Brain microvascular endothelial cell (primary cell): ENCODE results near the gene VRK2.

Experiments
- DNase-seq: peaks from one replicate; pipeline ENCODE4 v3.0.0-alpha.2; 2020
- H3K27ac ChIP-seq: fragments of 250-450 bp; sonication (Bioruptor Pico); 2 replicates; pipeline ENCODE4 v1.5.1; 2020; ENCODE audit warnings: mild to moderate bottlenecking, moderate library complexity
- H3K27me3 ChIP-seq: fragments of 250-450 bp; sonication (Bioruptor Pico); replicated peaks from 2 replicates; pipeline ENCODE4 v1.5.1; 2020; ENCODE audit warnings: mild to moderate bottlenecking
- H3K36me3 ChIP-seq: fragments of 250-450 bp; sonication (Bioruptor Pico); replicated peaks from 2 replicates; pipeline ENCODE4 v1.5.1; 2020; ENCODE audit warnings: mild to moderate bottlenecking
- H3K4me3 ChIP-seq: 2 replicates; pipeline ENCODE4 v1.5.1; 2011; ENCODE audit warnings: low read depth, mild to moderate bottlenecking, control low read depth, low read length, moderate library complexity
- in situ Hi-C: cut with HindIII; loops from 2 replicates; pipeline ENCODE4 v1.10.0; 2017; ENCODE audit warnings: low sequenced_read_pairs, low pct_ligation_motif_present
- TF ChIP-seq, protein P1 (sequence below): IDR thresholded peaks from 2 replicates; pipeline ENCODE4 v1.5.1; 2011; ENCODE audit warnings: low read depth, mild to moderate bottlenecking, moderate library complexity, low read length, control low read depth, inconsistent platforms; ENCODE audit errors: missing control alignments

The VRK2 gene

GRCh38 chr2:58056192-58056916, 9.7 kb downstream of the VRK2 start:
- no peak overlapping the region for H3K27ac ChIP-seq
- H3K27me3 ChIP-seq, result no peaks in the 10 kb centered on the region
- H3K36me3 ChIP-seq, result peaks cover 2% of the 10 kb centered on the region
- TF ChIP-seq, protein P1, sequence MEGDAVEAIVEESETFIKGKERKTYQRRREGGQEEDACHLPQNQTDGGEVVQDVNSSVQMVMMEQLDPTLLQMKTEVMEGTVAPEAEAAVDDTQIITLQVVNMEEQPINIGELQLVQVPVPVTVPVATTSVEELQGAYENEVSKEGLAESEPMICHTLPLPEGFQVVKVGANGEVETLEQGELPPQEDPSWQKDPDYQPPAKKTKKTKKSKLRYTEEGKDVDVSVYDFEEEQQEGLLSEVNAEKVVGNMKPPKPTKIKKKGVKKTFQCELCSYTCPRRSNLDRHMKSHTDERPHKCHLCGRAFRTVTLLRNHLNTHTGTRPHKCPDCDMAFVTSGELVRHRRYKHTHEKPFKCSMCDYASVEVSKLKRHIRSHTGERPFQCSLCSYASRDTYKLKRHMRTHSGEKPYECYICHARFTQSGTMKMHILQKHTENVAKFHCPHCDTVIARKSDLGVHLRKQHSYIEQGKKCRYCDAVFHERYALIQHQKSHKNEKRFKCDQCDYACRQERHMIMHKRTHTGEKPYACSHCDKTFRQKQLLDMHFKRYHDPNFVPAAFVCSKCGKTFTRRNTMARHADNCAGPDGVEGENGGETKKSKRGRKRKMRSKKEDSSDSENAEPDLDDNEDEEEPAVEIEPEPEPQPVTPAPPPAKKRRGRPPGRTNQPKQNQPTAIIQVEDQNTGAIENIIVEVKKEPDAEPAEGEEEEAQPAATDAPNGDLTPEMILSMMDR, result no peak
- in situ Hi-C loops, result no loop called here
- H3K4me3 ChIP-seq, result no peak overlapping the region
- DNase-seq, result no peak

GRCh38 chr2:58057707-58058530, 11.3 kb downstream of the VRK2 start:
- Histone ChIP-seq H3K27ac (no peak overlapping the region), H3K36me3 (peaks cover 4% of the 10 kb centered on the region)

GRCh38 chr2:58063641-58064040, 17.0 kb downstream of the VRK2 start:
- Histone ChIP-seq H3K27me3 (no peaks in the 10 kb centered on the region), H3K4me3 (no peak overlapping the region), H3K27ac (no peak overlapping the region), H3K36me3 (peaks cover 2% of the 10 kb centered on the region)
- DNase-seq, result peak; percentile 33
- TF ChIP-seq, protein P1, result no peak
- in situ Hi-C loops, result no loop called here

More at GRCh38 chr2:58057707-58058530, 11.3 kb downstream of the VRK2 start:
- H3K27me3 ChIP-seq, result no peaks in the 10 kb centered on the region
- in situ Hi-C loops, result no loop called here
- TF ChIP-seq, protein P1, result no peak
- no peak for DNase-seq
- no peak overlapping the region for H3K4me3 ChIP-seq

DNA sequence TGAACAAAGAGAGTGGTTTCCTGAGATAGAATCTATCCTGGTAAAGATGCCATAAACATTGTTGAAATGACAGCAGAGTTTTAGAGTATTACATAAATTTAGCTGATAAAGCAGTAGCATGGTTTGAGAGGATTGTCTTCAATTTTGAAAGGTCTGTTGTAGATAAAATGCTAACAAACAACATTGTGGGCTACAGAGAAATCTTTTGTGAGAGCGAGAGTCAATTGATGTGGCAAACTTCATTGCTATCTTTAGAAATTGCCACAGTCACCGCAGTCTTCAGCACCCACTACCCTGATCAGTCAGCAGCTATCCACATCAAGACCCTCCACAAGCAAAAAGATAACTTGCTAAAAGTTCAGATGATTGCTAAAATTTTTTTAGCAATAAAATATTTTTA, 17.5 kb downstream of the VRK2 start:
- no peak for DNase-seq
- Histone ChIP-seq H3K36me3 (peaks cover 2% of the 10 kb centered on the region), H3K4me3 (no peak overlapping the region), H3K27ac (no peak overlapping the region), H3K27me3 (no peaks in the 10 kb centered on the region)
- TF ChIP-seq, protein P1, result no peak
- in situ Hi-C loops, result no loop called here

GRCh38 chr2:58065248-58065647, 18.6 kb downstream of the VRK2 start:
- no peak for DNase-seq
- Histone ChIP-seq H3K27ac (no peak overlapping the region), H3K36me3 (peaks cover 2% of the 10 kb centered on the region), H3K4me3 (no peak overlapping the region), H3K27me3 (no peaks in the 10 kb centered on the region)
- in situ Hi-C loops, result no loop called here
- TF ChIP-seq, protein P1, result no peak
